HCT116 (cell line): ENCODE data around the gene TNNC1. TPM values are rescaled to one million over a fixed set of nuclear protein-coding genes. Genes with fewer than 3 reads are reported as not detected.

ENCODE experiments used
- ATAC-seq: fragments of 200-7000 bp; cut with Tn5 transposase; 2 replicates; pipeline ENCODE4 v1.9.1; 2020; ENCODE audit warnings: mild to moderate bottlenecking, moderate library complexity
- BruUV-seq: library from RNA; stranded (reverse); fragments of 400-500 nt; replicated peaks from 2 replicates; lab custom pipeline; 2021; lab: Mats Ljungman, UMichigan
- CTCF ChIA-PET: fragments of 300-600 bp; sonication (Branson Sonifier 250); formaldehyde crosslinking; loops from one replicate; lab custom pipeline; 2021; ENCODE audit warnings: antibody characterized with exemption; lab: Charles Lee
- POLR2A ChIA-PET: fragments of 300-600, 350-600 bp; sonication (Branson Sonifier 250); formaldehyde crosslinking; loops from one replicate; lab custom pipeline; 2021; ENCODE audit warnings: antibody characterized with exemption; lab: Charles Lee
- RAD21 ChIA-PET, 2 experiments: fragments of 300-600 bp; sonication (Branson Sonifier 250); formaldehyde crosslinking; loops; one replicate each; lab custom pipeline; 2023; ENCODE audit warnings: low total read pairs in 2 of 2; ENCODE audit not compliant: uncharacterized antibody in 2 of 2, unreplicated experiment in 2 of 2, low non-redundant PET in 1 of 2; lab: Charles Lee
- DNase-seq: peaks from one replicate; pipeline ENCODE4 v3.0.0-alpha.2; 2010; ENCODE audit warnings: low read depth, low spot score
- H2AFZ ChIP-seq: fragments of 200-600 bp; shearing (Covaris generic), sonication (generic); 2 replicates; pipeline ENCODE4 v1.6.1; 2017; ENCODE audit warnings: low read depth, mixed run types, mixed read lengths, antibody characterized with exemption, low read length; ENCODE audit not compliant: poor library complexity, severe bottlenecking
- H3K27ac ChIP-seq: 2 replicates; pipeline ENCODE4 v1.5.1; 2012; ENCODE audit warnings: low read depth, low read length
- H3K27me3 ChIP-seq: fragments of 200-600 bp; sonication (generic); 2 replicates; pipeline ENCODE4 v1.6.1; 2016; ENCODE audit warnings: mixed run types, low read length, mixed read lengths; ENCODE audit not compliant: insufficient read depth
- H3K36me3 ChIP-seq, 2 experiments: fragments of 200-500 bp in 1 of 2; fragments of 200-600 bp in 1 of 2; sonication (Bioruptor generic) in 1 of 2; sonication (generic) in 1 of 2; 2 replicates each; pipeline versions ENCODE4 v1.5.1 to v1.6.1; 2014 to 2016; ENCODE audit warnings: low read length in 2 of 2, inconsistent platforms in 1 of 2, mixed read lengths in 1 of 2, mixed run types in 1 of 2; ENCODE audit not compliant: insufficient read depth in 2 of 2, control insufficient read depth in 1 of 2
- H3K4me1 ChIP-seq, 2 experiments: fragments of 200-600 bp in 1 of 2; sonication (generic) in 1 of 2; 2 replicates each; pipeline versions ENCODE4 v1.5.1 to v1.6.1; 2012 to 2017; ENCODE audit warnings: low read length in 2 of 2, inconsistent platforms in 1 of 2, mild to moderate bottlenecking in 1 of 2, mixed read lengths in 1 of 2, mixed run types in 1 of 2, moderate library complexity in 1 of 2; ENCODE audit not compliant: insufficient read depth in 2 of 2, control insufficient read depth in 1 of 2
- H3K4me2 ChIP-seq: fragments of 200-600 bp; sonication (generic); 2 replicates; pipeline ENCODE4 v1.6.1; 2017; ENCODE audit warnings: mixed run types, low read length, mixed read lengths
- H3K4me3 ChIP-seq, 2 experiments: fragments of 200-600 bp in 1 of 2; sonication (generic) in 1 of 2; replicated peaks in 1 of 2; 2 replicates each; pipeline ENCODE4 v1.5.1; 2011 to 2016; ENCODE audit warnings: low read length in 2 of 2, control low read depth in 1 of 2, low read depth in 1 of 2, mild to moderate bottlenecking in 1 of 2, mixed read lengths in 1 of 2, mixed run types in 1 of 2
- H3K79me2 ChIP-seq: fragments of 200-600 bp; sonication (generic); 2 replicates; pipeline ENCODE4 v1.6.1; 2017; ENCODE audit warnings: mild to moderate bottlenecking, mixed run types, low read length, moderate library complexity, mixed read lengths; ENCODE audit not compliant: insufficient read depth
- H3K9ac ChIP-seq: fragments of 200-600 bp; sonication (generic); 2 replicates; pipeline ENCODE4 v1.6.1; 2016; ENCODE audit warnings: low read length, mixed read lengths
- H3K9me2 ChIP-seq: fragments of 200-600 bp; sonication (generic), shearing (Covaris generic); 2 replicates; pipeline ENCODE4 v1.6.1; 2017; ENCODE audit warnings: mixed run types, mild to moderate bottlenecking, moderate library complexity; ENCODE audit not compliant: insufficient read depth
- H3K9me3 ChIP-seq, 2 experiments: fragments of 200-500 bp in 1 of 2; fragments of 200-600 bp in 1 of 2; sonication (Bioruptor generic) in 1 of 2; sonication (generic) in 1 of 2; 2 replicates each; pipeline ENCODE4 v1.6.1; 2014 to 2017; ENCODE audit warnings: low read length in 2 of 2, mixed read lengths in 2 of 2, inconsistent platforms in 1 of 2, low read depth in 1 of 2, mild to moderate bottlenecking in 1 of 2, mixed run types in 1 of 2, moderate library complexity in 1 of 2; ENCODE audit not compliant: control insufficient read depth in 1 of 2, insufficient read depth in 1 of 2
- H4K20me1 ChIP-seq: fragments of 200-600 bp; sonication (generic), shearing (Covaris generic); 2 replicates; pipeline ENCODE4 v1.6.1; 2017; ENCODE audit warnings: mixed run types, mild to moderate bottlenecking, moderate library complexity; ENCODE audit not compliant: insufficient read depth
- CBX3 ChIP-seq: IDR thresholded peaks from 2 replicates; pipeline ENCODE4 v1.6.1; 2012; ENCODE audit warnings: low read depth
- ELF1 ChIP-seq: IDR thresholded peaks from 2 replicates; pipeline ENCODE4 v1.6.1; 2012; ENCODE audit warnings: low read depth, borderline replicate concordance
- EZH2 ChIP-seq: fragments of 200-600 bp; sonication (generic); IDR thresholded peaks from 2 replicates; pipeline ENCODE4 v1.6.1; 2017; ENCODE audit warnings: antibody characterized with exemption, mixed run types
- EZH2phosphoT487 ChIP-seq: fragments of 200-600 bp; IDR thresholded peaks from 2 replicates; pipeline ENCODE4 v1.6.1; 2018; ENCODE audit warnings: antibody characterized with exemption, borderline replicate concordance
- FOSL1 ChIP-seq: IDR thresholded peaks from 2 replicates; pipeline ENCODE4 v1.6.1; 2012; ENCODE audit warnings: low read depth
- JUND ChIP-seq: IDR thresholded peaks from 2 replicates; pipeline ENCODE4 v1.6.1; 2012
- SP1 ChIP-seq: IDR thresholded peaks from 2 replicates; pipeline ENCODE4 v1.6.1; 2012; ENCODE audit warnings: low read depth
- TCF7L2 ChIP-seq: IDR thresholded peaks from 2 replicates; pipeline ENCODE4 v1.7.0; 2011; ENCODE audit warnings: borderline replicate concordance, inconsistent platforms; ENCODE audit not compliant: insufficient read depth, insufficient read length; ENCODE audit errors: extremely low read depth
- YY1 ChIP-seq: IDR thresholded peaks from 2 replicates; pipeline ENCODE4 v1.6.1; 2011; ENCODE audit warnings: low read length, low read depth, moderate library complexity, mild to moderate bottlenecking; ENCODE audit not compliant: insufficient replicate concordance; ENCODE audit errors: extremely low read depth
- ZNF274 ChIP-seq: fragments of 200-500 bp; sonication (Bioruptor generic); IDR thresholded peaks from 2 replicates; pipeline ENCODE4 v1.6.1; 2014; ENCODE audit warnings: mild to moderate bottlenecking, low read depth, low read length, inconsistent platforms
- intact Hi-C: fragments of 100-400 bp; cut with micrococcal nuclease; formaldehyde crosslinking; loops from 2 replicates; pipeline ENCODE4 v1.10.0; 2022
- total RNA-seq: library from RNA; stranded (reverse); gene quantifications from one replicate; pipeline ENCODE4 v1.2.1, GENCODE V29; 2021; ENCODE audit not compliant: unreplicated experiment
- TF ChIP-seq, protein P1 (sequence below): IDR thresholded peaks from 2 replicates; pipeline ENCODE4 v1.6.1; 2012

Gene TNNC1
- total RNA-seq, 1 experiment from 2014 or later = 2.2 TPM

GRCh38 chr3:52489453-52489852 is 35.6 kb upstream of the TNNC1 start:
- H3K79me2 ChIP-seq = no peaks in the 10 kb centered on the region
- POLR2A ChIA-PET = no interaction called here
- BruUV-seq = no TSS peak
- H3K4me2 ChIP-seq = no peak overlapping the region
- no peak overlapping the region for H3K4me3 ChIP-seq
- CTCF ChIA-PET = no interaction called here
- intact Hi-C loops = no loop called here
- no peaks in the 10 kb centered on the region for H3K27me3 ChIP-seq
- DNase-seq (no peak), ATAC-seq (no peak)
- H3K4me1 ChIP-seq = no peaks in the 10 kb centered on the region
- TF ChIP-seq CBX3 (no peak), ELF1 (no peak), ZNF274 (no peak), TCF7L2 (no peak), YY1 (no peak), JUND (no peak), EZH2 (no peak), SP1 (no peak)
- TF ChIP-seq, protein P1, sequence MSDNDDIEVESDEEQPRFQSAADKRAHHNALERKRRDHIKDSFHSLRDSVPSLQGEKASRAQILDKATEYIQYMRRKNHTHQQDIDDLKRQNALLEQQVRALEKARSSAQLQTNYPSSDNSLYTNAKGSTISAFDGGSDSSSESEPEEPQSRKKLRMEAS = no peak
- no peak overlapping the region for H2AFZ ChIP-seq
- peaks cover 5 to 26% of the 10 kb centered on the region in 2 experiments; a peak in 3 of 4 replicates for H3K36me3 ChIP-seq
- H4K20me1 ChIP-seq = no peaks in the 10 kb centered on the region
- H3K9ac ChIP-seq = no peak overlapping the region
- no peaks in the 10 kb centered on the region for H3K9me3 ChIP-seq
- no peaks in the 10 kb centered on the region for H3K9me2 ChIP-seq
- no peak overlapping the region for H3K27ac ChIP-seq
- RAD21 ChIA-PET = no interaction called here

- no peak overlapping the region for H3K27ac ChIP-seq
- H3K4me3 ChIP-seq = no peak overlapping the region
- RAD21 ChIA-PET = no interaction called here
- POLR2A ChIA-PET = no interaction called here
- H3K36me3 ChIP-seq = peaks cover 5 to 26% of the 10 kb centered on the region in 2 experiments; a peak in 3 of 4 replicates
- H4K20me1 ChIP-seq = no peaks in the 10 kb centered on the region
- H3K9me2 ChIP-seq = no peaks in the 10 kb centered on the region
- BruUV-seq = no TSS peak
- H3K4me1 ChIP-seq = no peaks in the 10 kb centered on the region
- H2AFZ ChIP-seq = no peak overlapping the region
- no peaks in the 10 kb centered on the region for H3K79me2 ChIP-seq
- no peak overlapping the region for H3K4me2 ChIP-seq
- intact Hi-C loops = no loop called here
- ATAC-seq (no peak), DNase-seq (no peak)
- no peaks in the 10 kb centered on the region for H3K9me3 ChIP-seq
- no peak overlapping the region for H3K9ac ChIP-seq
- CTCF ChIA-PET = no interaction called here
- H3K27me3 ChIP-seq = no peaks in the 10 kb centered on the region
- TF ChIP-seq ZNF274 = no peak
- no peak for TF ChIP-seq SP1
- no peak for TF ChIP-seq FOSL1
- no peak for TF ChIP-seq CBX3
- no peak for TF ChIP-seq EZH2
- TF ChIP-seq EZH2phosphoT487 = no peak
Measured at GRCh38 chr3:52488746-52489145, 34.9 kb upstream of the TNNC1 start.
